Fibroblast of mammary gland (primary cell): ENCODE data around the gene NR2F2.

Source experiments
- DNase-seq: peaks from one replicate; pipeline ENCODE4 v3.0.0-alpha.2; 2010; ENCODE audit warnings: low read depth
- H3K4me3 ChIP-seq: 2 replicates; pipeline ENCODE4 v1.5.1; 2011; ENCODE audit warnings: low read depth, mild to moderate bottlenecking, low read length, moderate library complexity; ENCODE audit not compliant: control insufficient read depth
- TF ChIP-seq, protein P1 (sequence below): conservative IDR thresholded peaks from 2 replicates; pipeline ENCODE4 v1.5.1; 2011; ENCODE audit warnings: low read depth, low read length, inconsistent platforms; ENCODE audit not compliant: control insufficient read depth, insufficient read depth

The NR2F2 gene

GRCh38 chr15:96353930-96354730 is 23.6 kb downstream of the NR2F2 start:
- peak; percentile 71 for DNase-seq
- peak overlapping the region; percentile 70 for H3K4me3 ChIP-seq
- TF ChIP-seq, protein P1, sequence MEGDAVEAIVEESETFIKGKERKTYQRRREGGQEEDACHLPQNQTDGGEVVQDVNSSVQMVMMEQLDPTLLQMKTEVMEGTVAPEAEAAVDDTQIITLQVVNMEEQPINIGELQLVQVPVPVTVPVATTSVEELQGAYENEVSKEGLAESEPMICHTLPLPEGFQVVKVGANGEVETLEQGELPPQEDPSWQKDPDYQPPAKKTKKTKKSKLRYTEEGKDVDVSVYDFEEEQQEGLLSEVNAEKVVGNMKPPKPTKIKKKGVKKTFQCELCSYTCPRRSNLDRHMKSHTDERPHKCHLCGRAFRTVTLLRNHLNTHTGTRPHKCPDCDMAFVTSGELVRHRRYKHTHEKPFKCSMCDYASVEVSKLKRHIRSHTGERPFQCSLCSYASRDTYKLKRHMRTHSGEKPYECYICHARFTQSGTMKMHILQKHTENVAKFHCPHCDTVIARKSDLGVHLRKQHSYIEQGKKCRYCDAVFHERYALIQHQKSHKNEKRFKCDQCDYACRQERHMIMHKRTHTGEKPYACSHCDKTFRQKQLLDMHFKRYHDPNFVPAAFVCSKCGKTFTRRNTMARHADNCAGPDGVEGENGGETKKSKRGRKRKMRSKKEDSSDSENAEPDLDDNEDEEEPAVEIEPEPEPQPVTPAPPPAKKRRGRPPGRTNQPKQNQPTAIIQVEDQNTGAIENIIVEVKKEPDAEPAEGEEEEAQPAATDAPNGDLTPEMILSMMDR = peak; percentile 47

GRCh38 chr15:96354731-96355567 is 24.4 kb downstream of the NR2F2 start:
- TF ChIP-seq, protein P1 = peak; percentile 57
- peak overlapping the region; percentile 70 for H3K4me3 ChIP-seq
- DNase-seq = peak; percentile 87

DNA sequence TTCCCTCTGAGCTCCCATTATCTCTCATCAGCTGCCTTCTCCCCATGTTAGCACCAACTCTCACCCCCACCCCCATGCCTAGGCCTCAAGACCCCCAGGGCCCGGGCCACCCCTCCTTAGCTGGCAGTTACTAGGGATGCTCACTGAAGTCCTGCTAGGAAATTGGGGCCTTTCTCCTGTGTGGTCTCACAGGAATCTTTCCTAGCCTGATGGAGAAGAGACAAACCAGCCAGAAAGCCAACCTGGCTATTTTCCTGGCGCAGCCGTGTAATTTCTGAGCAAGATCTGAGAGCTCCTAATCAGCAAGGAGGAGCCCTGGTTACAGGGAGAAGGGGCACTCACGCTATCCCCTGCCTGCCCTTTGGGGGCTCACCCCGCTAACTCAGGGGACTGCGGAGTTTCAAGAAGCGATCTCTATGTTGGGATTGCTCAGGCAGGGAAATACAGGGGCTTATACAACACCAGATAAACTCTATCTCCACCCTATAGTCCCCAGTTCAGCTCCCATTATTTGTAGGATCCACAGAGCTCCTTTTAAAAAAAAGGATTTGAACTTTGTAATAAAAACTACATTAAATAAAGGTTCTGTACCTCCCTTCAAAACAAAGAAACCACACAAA is 25.2 kb downstream of the NR2F2 start:
- TF ChIP-seq, protein P1 = no peak
- no peak for DNase-seq
- no peak overlapping the region for H3K4me3 ChIP-seq

DNA sequence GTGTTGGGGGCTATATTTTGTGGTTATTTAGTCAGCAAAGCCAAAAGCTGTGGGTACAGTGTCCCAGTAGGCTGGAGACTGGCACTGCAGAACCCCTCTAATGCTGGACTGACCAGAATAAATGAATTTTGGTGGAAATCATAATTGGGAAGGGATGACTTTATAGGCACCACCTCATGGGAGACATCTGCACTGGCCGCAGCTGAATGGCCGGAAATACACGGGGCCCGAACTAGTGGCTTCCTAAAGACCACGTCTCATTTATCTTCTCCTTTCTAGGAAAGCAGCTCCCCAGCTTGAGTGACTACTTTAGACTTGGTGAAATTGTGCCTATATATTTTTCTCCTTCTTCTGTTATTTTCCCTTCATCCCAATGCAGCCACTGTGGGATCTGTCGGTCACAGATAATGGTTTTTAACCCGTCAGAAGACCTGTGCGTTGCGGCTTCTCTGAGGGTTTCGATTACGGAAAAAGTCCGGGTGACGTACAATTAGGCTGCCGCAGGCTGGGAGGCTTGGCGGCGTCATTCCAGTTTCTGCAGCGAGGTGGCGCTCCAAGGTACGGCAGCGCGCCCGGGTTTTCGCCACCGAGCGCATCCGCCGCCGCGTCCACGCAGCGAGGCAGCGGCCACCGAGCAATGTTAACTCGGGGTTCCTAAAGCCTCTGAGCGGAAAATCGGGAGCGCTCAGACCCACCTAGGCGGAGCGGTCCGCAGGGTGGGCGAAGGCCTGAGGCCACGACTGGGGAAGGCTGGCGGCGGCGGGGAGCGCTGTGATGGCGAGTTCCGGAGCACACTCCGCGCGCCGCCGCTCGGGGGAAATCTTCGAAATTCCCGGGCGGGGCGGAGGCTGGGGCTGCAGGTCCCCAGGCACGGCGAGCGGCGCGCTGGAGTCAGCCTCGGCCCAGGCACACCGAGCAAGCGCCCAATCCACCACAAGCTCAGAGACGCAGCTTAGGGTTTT is 26.3 kb downstream of the NR2F2 start:
- peak; percentile 84 for DNase-seq
- TF ChIP-seq, protein P1 = peak; percentile 72
- H3K4me3 ChIP-seq = peak overlapping the region; percentile 63

GRCh38 chr15:96358001-96358801 is 27.7 kb downstream of the NR2F2 start:
- no peak for DNase-seq
- no peak overlapping the region for H3K4me3 ChIP-seq
- TF ChIP-seq, protein P1 = no peak
